ENCODE data around the gene MIS18A.

Gene MIS18A

GRCh38 chr21:32252136-32252535 is 26.7 kb downstream of the MIS18A start:
- DNase-seq (ENCODE audit: low read depth) = no peak

GRCh38 chr21:32249511-32250280 is 29.2 kb downstream of the MIS18A start:
- no peak for DNase-seq (ENCODE audit: low read depth)

- DNase-seq (ENCODE audit: low read depth) = no peak
Observed at GRCh38 chr21:32248571-32249461, 30.0 kb downstream of the MIS18A start.

- no peak for DNase-seq (ENCODE audit: low read depth)
Observed at GRCh38 chr21:32246571-32247140, 32.2 kb downstream of the MIS18A start.

- DNase-seq (ENCODE audit: low read depth) = no peak
Observed at GRCh38 chr21:32245971-32246370, 32.9 kb downstream of the MIS18A start.

- no peak for DNase-seq (ENCODE audit: low read depth)
Observed at GRCh38 chr21:32240851-32241687, 37.8 kb downstream of the MIS18A start.

GRCh38 chr21:32239551-32239950 is 39.3 kb downstream of the MIS18A start:
- no peak for DNase-seq (ENCODE audit: low read depth)

GRCh38 chr21:32238063-32238462 is 40.8 kb downstream of the MIS18A start:
- DNase-seq (ENCODE audit: low read depth) = no peak

- no peak for DNase-seq (ENCODE audit: low read depth)
Observed at GRCh38 chr21:32237021-32237420, 41.8 kb downstream of the MIS18A start.

- DNase-seq (ENCODE audit: low read depth) = no peak
Observed at GRCh38 chr21:32233722-32234301, 45.0 kb downstream of the MIS18A start.

GRCh38 chr21:32233055-32233546 is 45.7 kb downstream of the MIS18A start:
- DNase-seq (ENCODE audit: low read depth) = no peak

GRCh38 chr21:32226444-32226843 is 52.4 kb downstream of the MIS18A start:
- DNase-seq (ENCODE audit: low read depth) = no peak

Data from stimulated activated CD8-positive, alpha-beta memory T cell treated with anti-CD3 and anti-CD28 coated beads, Interleukin-15, amount 100 ng/mL, for 1 hour (primary cell).